ENCODE results near the gene YPEL2.
"Not testable (repeated sequence)": the region's sequence is repeated elsewhere in the genome, so short reads cannot be mapped to it uniquely, and the experiment has no call there.

- TF ChIP-seq, protein P1, sequence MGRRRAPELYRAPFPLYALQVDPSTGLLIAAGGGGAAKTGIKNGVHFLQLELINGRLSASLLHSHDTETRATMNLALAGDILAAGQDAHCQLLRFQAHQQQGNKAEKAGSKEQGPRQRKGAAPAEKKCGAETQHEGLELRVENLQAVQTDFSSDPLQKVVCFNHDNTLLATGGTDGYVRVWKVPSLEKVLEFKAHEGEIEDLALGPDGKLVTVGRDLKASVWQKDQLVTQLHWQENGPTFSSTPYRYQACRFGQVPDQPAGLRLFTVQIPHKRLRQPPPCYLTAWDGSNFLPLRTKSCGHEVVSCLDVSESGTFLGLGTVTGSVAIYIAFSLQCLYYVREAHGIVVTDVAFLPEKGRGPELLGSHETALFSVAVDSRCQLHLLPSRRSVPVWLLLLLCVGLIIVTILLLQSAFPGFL (CRISPR knock-in tag; IDR thresholded peaks at IDR 0.05): not testable (repeated sequence)
- TF ChIP-seq JUND (CRISPR knock-in tag; IDR thresholded peaks at IDR 0.05); GABPA (IDR thresholded peaks at IDR 0.05; ENCODE audit: low read depth, low read length); GABPA (CRISPR knock-in tag; IDR thresholded peaks at IDR 0.05; ENCODE audit: low read depth); ZNF724P (CRISPR knock-in tag; IDR thresholded peaks at IDR 0.05; ENCODE audit: borderline replicate concordance); RELA (CRISPR knock-in tag; IDR thresholded peaks at IDR 0.05); CTCF (CRISPR knock-in tag; IDR thresholded peaks at IDR 0.05); RORA (CRISPR knock-in tag; IDR thresholded peaks at IDR 0.05); FOXA3 (CRISPR knock-in tag; IDR thresholded peaks at IDR 0.05); POLR2A (IDR thresholded peaks at IDR 0.05; ENCODE audit: insufficient read depth in 1 of 2, low read depth in 2 of 2, low read length in 2 of 2); HOXA5 (CRISPR knock-in tag; IDR thresholded peaks at IDR 0.05): not testable (repeated sequence)
Observed at GRCh38 chr17:59290302-59290998, 41.0 kb upstream of the YPEL2 start.
